AG09309 (cell line): ENCODE measurements around the gene AHRR.

Experiments
- DNase-seq: peaks from one replicate; pipeline ENCODE4 v3.0.0-alpha.2; 2010; ENCODE audit warnings: low read depth
- H3K4me3 ChIP-seq: 2 replicates; pipeline ENCODE4 v1.5.1; 2011; ENCODE audit warnings: mild to moderate bottlenecking, low read depth, low read length, moderate library complexity; ENCODE audit not compliant: control insufficient read depth
- TF ChIP-seq, protein P1 (sequence below): IDR thresholded peaks from 2 replicates; pipeline ENCODE4 v1.5.1; 2011; ENCODE audit warnings: mild to moderate bottlenecking, low read depth, low read length, inconsistent platforms; ENCODE audit not compliant: insufficient read depth, control insufficient read depth; ENCODE audit errors: missing control alignments

AHRR gene

DNA sequence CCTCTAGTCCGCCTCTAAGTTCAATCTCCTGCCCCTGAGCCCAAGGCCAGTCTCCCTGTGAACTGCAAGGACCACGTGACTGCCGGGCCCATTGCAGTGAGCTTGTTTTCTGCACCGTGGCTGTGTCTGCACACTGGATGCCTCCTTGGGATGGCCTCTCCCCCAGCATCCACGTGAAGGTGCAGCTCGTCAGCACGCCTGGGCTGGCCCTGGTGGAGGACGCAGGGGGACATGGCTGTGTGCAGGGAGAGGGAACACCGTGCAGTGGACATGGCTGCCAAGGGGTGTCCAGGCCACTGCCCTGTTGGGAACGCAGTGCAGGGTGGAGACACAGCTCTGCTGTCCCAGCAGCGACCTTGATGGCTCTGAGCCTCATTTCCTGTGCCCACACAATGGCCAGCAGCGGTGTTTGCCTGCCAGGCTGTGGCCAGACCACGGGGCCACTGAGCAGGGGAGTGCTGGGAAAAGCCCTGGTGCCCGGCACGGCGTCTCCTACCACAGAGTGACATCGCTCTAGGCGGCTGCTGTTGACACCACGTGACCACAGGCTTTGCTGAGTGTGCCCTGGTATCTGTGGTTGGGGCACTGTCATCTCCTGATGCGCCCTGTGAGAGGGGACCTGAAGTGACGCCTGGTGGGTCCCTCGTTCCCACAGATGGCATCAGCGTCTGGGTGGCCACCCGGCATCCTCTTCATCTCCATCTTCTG lies 94.6 kb downstream of the AHRR start:
- TF ChIP-seq, protein P1, sequence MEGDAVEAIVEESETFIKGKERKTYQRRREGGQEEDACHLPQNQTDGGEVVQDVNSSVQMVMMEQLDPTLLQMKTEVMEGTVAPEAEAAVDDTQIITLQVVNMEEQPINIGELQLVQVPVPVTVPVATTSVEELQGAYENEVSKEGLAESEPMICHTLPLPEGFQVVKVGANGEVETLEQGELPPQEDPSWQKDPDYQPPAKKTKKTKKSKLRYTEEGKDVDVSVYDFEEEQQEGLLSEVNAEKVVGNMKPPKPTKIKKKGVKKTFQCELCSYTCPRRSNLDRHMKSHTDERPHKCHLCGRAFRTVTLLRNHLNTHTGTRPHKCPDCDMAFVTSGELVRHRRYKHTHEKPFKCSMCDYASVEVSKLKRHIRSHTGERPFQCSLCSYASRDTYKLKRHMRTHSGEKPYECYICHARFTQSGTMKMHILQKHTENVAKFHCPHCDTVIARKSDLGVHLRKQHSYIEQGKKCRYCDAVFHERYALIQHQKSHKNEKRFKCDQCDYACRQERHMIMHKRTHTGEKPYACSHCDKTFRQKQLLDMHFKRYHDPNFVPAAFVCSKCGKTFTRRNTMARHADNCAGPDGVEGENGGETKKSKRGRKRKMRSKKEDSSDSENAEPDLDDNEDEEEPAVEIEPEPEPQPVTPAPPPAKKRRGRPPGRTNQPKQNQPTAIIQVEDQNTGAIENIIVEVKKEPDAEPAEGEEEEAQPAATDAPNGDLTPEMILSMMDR, result no peak
- DNase-seq, result no peak
- no peak overlapping the region for H3K4me3 ChIP-seq

DNA sequence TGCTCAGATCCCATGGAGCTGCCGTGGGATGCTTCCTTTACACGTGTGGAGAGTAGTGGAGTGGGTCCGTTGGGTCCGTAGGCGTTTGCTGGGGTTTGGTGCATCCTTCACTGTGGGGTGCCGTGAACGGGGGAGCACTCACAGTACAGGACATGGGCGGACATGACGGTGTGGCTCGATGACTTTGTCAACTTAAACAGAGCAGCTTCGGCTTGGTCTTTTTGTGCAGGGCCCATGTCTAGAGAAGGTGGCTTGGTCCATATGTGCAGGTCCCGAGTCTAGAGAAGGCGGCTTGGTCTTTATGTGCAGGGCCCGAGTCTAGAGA lies 95.1 kb downstream of the AHRR start:
- DNase-seq, result no peak
- TF ChIP-seq, protein P1, result no peak
- no peak overlapping the region for H3K4me3 ChIP-seq

DNA sequence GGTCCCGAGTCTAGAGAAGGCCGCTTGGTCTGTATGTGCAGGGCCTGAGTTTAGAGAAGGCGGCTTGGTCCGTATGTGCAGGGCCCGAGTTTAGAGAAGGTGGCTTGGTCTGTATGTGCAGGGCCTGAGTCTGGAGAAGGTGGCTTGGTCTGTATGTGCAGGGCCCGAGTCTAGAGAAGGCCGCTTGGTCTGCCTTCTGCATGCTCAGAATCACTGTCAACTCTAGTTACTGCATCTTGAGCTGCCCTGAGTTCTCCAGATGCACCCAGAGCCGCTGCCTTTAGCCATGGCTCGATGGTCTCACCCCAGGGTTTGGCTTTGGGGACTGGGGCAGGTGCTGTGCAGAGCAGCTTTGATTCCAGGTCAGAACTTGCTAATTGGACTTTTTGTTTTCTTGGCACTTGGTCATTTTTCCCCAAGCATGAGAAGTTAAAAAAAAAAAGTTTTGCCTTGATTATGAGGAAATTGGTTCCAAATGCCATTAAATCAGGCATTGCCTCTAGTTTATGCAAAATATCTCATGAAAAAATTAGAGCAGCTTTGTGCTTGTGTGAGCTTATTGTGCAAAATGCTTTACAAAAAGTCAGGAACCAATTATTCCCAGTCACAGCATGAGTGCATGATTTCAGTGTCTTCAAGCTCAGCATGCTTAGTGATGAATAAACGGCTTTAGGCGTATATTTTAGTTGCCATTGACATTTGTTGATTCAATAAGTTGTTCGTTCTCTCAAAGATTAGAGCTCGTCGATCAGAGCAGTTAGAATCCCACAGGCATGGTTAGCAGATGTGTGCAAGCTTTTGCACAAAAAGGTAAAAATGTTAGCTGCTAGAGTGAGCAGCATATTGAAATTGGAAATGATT lies 96.0 kb downstream of the AHRR start:
- peak; percentile 40 for DNase-seq
- H3K4me3 ChIP-seq, result no peak overlapping the region
- TF ChIP-seq, protein P1, result no peak

DNA sequence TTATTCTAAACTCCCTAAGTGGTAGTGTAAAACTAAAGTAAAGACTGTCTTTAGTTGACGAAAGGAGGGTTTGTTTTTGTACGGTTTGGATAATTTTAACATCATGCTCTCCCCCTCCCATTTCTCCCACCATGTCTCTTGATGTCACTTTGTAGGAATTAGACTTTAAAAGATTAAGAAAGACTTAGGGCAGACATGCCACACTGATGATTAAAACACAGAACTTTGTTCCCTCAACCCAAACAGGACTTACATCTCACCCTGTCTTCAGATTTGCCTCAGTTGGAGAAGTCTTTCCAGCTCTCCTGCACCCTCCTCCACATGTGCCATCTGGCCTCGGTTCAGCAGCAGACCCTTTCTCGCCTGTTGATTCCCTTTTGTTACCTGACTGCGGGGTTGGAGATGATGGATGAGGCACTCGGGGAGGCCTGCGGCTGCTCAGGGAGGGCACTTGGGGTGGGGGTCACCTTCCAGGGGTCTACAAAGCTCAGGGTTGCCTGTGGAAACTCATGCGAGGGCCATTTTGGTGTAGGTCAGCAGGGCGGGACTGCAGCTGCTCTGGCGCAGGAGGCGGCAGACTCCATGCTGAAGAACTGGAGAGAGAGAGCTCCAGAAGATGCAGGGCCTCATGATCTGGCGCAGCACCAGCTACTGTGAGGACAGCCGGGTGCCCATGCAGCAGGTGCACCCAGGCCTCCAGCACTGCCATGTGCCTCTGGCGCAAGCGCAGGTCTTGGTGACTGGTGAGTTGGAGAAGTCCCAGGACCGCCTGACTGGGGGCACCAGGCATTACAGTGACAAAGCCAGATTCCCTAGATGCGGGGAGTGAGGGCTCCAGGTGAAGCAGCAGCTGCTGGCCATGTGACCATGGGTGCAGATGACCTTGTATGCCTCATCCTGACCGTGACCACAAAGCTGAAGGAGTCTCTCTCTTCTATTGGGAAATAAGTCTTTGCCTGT lies 96.9 kb downstream of the AHRR start:
- TF ChIP-seq, protein P1, result no peak
- peak; percentile 46 for DNase-seq
- no peak overlapping the region for H3K4me3 ChIP-seq

DNA sequence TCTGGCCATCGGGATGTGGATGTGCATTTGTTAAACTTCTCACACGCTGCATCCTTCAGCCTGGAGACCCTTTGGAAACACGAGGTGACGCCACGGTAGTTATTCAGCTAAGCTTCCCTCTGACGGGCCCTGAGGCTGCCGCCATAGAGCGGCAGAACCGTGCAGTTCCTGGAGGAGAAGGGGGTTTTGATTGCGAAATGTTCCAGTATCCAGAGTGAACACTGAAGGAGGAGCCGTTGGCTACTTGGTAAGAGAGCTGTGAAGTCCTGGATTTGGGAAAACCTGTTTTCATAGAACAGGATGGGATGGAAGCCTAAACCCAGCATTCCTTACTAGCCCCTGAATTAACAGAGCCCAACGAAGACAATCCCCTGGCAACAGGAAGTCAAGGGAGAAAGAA lies 98.5 kb downstream of the AHRR start:
- TF ChIP-seq, protein P1, result no peak
- no peak for DNase-seq
- no peak overlapping the region for H3K4me3 ChIP-seq

DNA sequence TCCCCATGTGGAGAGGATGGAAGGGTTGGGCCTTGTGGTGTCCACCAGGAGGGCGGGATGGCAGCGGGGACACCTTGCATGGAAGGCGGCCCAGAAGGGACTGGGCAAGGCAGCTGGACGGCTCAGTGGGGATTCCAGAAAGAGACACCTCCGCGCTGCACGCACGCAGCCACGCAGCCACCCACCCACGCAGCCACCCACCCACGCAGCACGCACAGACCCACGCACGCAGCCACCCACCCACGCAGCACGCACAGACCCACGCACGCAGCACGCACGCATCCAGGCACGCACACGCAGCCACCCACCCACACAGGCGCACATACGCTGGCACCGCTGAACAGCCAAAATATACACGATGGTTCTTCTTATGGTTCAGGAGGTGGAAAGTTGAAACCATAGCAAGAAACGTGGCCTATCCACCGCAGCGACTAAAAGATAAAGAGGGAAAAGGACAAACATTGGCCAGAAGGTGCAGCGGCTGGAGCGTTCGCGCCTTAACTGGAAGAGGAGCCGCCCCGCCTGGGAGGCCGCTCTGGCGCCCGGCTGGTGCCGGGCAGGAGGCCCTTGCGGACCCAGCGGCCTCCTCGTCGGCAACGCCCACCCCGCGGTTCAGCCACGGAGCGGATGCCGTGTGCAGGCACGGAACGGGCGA lies 99.2 kb downstream of the AHRR start:
- no peak overlapping the region for H3K4me3 ChIP-seq
- TF ChIP-seq, protein P1, result no peak
- no peak for DNase-seq
